PFSK-1 (cell line): ENCODE results near the gene KLF11.

Source experiments
- FOXP2 ChIP-seq: optimal IDR thresholded peaks from 2 replicates; pipeline ENCODE3; 2011; ENCODE audit warnings: borderline replicate concordance, control low read depth, inconsistent platforms; ENCODE audit not compliant: insufficient read depth; ENCODE audit errors: extremely low read length, extremely low read depth
- POLR2AphosphoS5 ChIP-seq: IDR thresholded peaks from 2 replicates; pipeline ENCODE4 v1.6.1; 2012; ENCODE audit warnings: low read depth, mild to moderate bottlenecking, control low read depth, low read length, moderate library complexity
- REST ChIP-seq, 2 experiments: IDR thresholded peaks; 2 replicates each; pipeline versions ENCODE4 v1.6.1 to v1.8.0; 2011 to 2012; ENCODE audit warnings: low read depth in 2 of 2, low read length in 2 of 2, control low read depth in 1 of 2, inconsistent platforms in 1 of 2, mild to moderate bottlenecking in 1 of 2, moderate library complexity in 1 of 2; ENCODE audit not compliant: insufficient read depth in 1 of 2
- SIN3A ChIP-seq: IDR thresholded peaks from 2 replicates; pipeline ENCODE4 v1.6.1; 2012; ENCODE audit warnings: mild to moderate bottlenecking, low read length, moderate library complexity, borderline replicate concordance; ENCODE audit not compliant: insufficient read depth
- TAF1 ChIP-seq: IDR thresholded peaks from 2 replicates; pipeline ENCODE4 v1.6.1; 2012; ENCODE audit warnings: low read length, control low read depth, borderline replicate concordance; ENCODE audit not compliant: insufficient read depth

The KLF11 gene

GRCh38 chr2:9998916-9999654, 44.3 kb upstream of the KLF11 start:
- TF ChIP-seq SIN3A: no peak
- no peak for TF ChIP-seq FOXP2
- no peak for TF ChIP-seq TAF1
- TF ChIP-seq REST (IDR thresholded peaks at IDR 0.05; ENCODE audit: insufficient read depth in 1 of 2, low read depth in 2 of 2, low read length in 2 of 2): no peak
- TF ChIP-seq POLR2AphosphoS5: no peak

GRCh38 chr2:9999693-10000092, 43.7 kb upstream of the KLF11 start:
- TF ChIP-seq TAF1 (no peak), SIN3A (no peak)

GRCh38 chr2:10000541-10000940, 42.8 kb upstream of the KLF11 start:
- TF ChIP-seq REST (IDR thresholded peaks at IDR 0.05; ENCODE audit: insufficient read depth in 1 of 2, low read depth in 2 of 2, low read length in 2 of 2) (no peak), FOXP2 (no peak), POLR2AphosphoS5 (no peak), SIN3A (no peak), TAF1 (no peak)

DNA sequence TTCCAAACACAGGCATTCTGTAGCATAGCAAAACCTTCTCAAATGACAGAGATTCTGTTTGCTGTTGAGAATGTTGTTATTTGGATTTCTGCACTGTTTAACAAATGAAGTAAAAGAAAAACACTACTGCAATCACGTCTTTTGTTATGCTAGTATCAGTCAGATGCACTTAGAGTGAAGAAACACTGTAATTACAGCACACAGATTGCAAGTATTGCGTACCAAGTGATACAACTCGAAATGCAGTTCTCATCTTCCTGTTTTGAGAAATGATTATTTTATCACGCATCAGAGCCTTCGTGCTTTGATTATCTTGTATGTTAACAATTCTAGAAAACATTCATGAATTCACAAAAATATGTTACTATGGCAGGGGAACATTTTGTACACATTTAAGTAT, 41.8 kb upstream of the KLF11 start:
- TF ChIP-seq TAF1: no peak
- no peak for TF ChIP-seq SIN3A
- TF ChIP-seq FOXP2: no peak
- TF ChIP-seq POLR2AphosphoS5: no peak
- no peak for TF ChIP-seq REST (IDR thresholded peaks at IDR 0.05; ENCODE audit: insufficient read depth in 1 of 2, low read depth in 2 of 2, low read length in 2 of 2)

DNA sequence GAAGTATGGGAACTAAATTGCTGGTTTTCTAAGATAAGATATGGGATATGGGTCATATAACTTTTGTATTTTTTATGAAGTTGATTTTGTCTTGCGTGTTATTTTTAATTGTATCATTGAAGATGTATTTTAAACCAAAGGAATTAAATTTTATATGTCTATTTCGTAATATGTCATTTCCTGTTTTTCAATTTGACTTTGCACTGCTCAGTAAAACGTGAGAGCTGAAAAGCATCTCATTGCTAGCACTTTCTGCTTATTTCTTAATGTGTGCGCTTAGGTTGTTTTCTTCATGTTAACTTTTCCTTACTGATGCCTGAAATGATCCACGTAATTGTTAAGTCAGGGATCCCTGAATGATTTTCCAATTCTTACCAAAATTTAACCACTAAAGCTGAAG, 41.2 kb upstream of the KLF11 start:
- TF ChIP-seq TAF1: no peak
- no peak for TF ChIP-seq POLR2AphosphoS5
- no peak for TF ChIP-seq SIN3A
- TF ChIP-seq REST (IDR thresholded peaks at IDR 0.05; ENCODE audit: insufficient read depth in 1 of 2, low read depth in 2 of 2, low read length in 2 of 2): no peak
- TF ChIP-seq FOXP2: no peak
